ENCODE measurements around the gene ZNF200.

DNA sequence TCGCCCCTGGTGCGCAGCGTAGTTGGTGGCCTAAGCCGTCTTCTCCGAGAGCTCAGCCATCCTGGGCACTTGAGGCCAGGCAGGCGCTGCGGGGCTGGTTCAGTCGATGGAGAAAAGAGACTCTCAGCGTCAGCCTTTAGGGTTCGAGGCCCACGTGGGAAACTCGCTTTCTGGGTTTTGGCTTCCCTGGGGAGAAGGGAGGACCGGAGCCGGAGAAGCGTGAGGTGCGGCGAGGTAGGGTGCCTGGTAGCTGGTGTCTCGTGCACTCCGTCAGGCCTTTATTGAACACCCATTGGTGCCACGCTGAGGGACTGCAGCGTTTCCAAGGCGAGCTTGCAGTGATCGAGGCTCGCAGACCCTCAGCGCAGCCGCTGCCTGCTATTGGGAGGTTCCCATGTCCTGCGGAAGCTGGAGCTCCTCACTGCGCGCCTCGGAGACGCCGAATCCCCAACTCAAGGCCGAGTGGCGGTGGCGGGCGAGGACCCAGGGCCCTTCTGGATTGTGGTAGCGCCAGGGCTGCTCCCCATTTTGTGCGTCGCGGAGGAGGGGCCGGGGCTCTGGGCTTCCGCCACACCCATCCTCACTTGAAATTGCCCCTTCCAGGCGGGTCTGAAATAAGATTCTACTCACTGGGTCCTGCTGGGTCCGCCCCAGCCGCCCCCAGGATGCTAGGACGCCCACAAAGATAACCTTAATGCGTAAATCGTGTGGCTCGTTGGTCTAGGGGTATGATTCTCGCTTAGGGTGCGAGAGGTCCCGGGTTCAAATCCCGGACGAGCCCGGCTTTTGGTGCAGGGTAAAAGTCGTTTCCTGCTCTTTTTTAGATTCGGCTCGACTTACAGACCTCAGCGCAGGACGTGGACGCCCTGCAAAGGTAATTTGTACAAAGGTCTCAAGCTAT is 45.8 kb downstream of the ZNF200 start:
- TF ChIP-seq EP300 (IDR thresholded peaks at IDR 0.05) = no peak
- TF ChIP-seq CTCF (IDR thresholded peaks at IDR 0.05) = no peak
